PC-3 (cell line): ENCODE results near the gene SLC38A11. TPM values are rescaled to one million over a fixed set of nuclear protein-coding genes. Genes with fewer than 3 reads are reported as not detected.

Experiments used
- ATAC-seq: fragments of 200-7000 bp; cut with Tn5 transposase; 2 replicates; pipeline ENCODE4 v1.9.1; 2020; ENCODE audit warnings: mild to moderate bottlenecking, moderate library complexity
- BruUV-seq: library from RNA; stranded (reverse); fragments of 400-500 nt; replicated peaks from 2 replicates; lab custom pipeline; 2021; lab: Mats Ljungman, UMichigan
- CTCF ChIA-PET: fragments of 300-600 bp; sonication (Branson Sonifier 250); formaldehyde crosslinking; loops from one replicate; lab custom pipeline; 2022; ENCODE audit warnings: antibody characterized with exemption; lab: Charles Lee
- POLR2A ChIA-PET: fragments of 300-600 bp; sonication (Branson Sonifier 250); formaldehyde crosslinking; loops from one replicate; lab custom pipeline; 2022; ENCODE audit warnings: antibody characterized with exemption; ENCODE audit not compliant: unreplicated experiment; lab: Charles Lee
- DNase-seq: peaks from one replicate; pipeline ENCODE4 v3.0.0-alpha.2; 2015
- H2AFZ ChIP-seq: fragments of 300-600 bp; sonication (generic); 2 replicates; pipeline ENCODE4 v1.6.0; 2016; ENCODE audit warnings: antibody characterized with exemption, low read length
- H3F3A ChIP-seq: fragments of 300-600 bp; sonication (generic); one replicate; pipeline ENCODE4 v1.6.0; 2017; ENCODE audit warnings: antibody characterized with exemption, low read length, control low read depth, mild to moderate bottlenecking; ENCODE audit not compliant: unreplicated experiment
- H3K27ac ChIP-seq: fragments of 300-600 bp; sonication (generic); 2 replicates; pipeline ENCODE4 v1.5.1; 2016; ENCODE audit warnings: mild to moderate bottlenecking, low read length
- H3K27me3 ChIP-seq: fragments of 300-600 bp; sonication (generic); 2 replicates; pipeline ENCODE4 v1.6.1; 2016; ENCODE audit warnings: low read length, mixed read lengths
- H3K36me3 ChIP-seq: fragments of 300-600 bp; sonication (generic); 2 replicates; pipeline ENCODE4 v1.6.1; 2016; ENCODE audit warnings: low read depth, mixed run types, low read length, mixed read lengths
- H3K4me1 ChIP-seq: fragments of 300-600 bp; sonication (generic); 2 replicates; pipeline ENCODE4 v1.5.1; 2016; ENCODE audit warnings: low read length; ENCODE audit not compliant: insufficient read depth
- H3K4me2 ChIP-seq: fragments of 300-600 bp; sonication (generic); 2 replicates; pipeline ENCODE4 v1.6.0; 2016; ENCODE audit warnings: low read length
- H3K4me3 ChIP-seq: fragments of 300-600 bp; sonication (generic); 2 replicates; pipeline ENCODE4 v1.5.1; 2016; ENCODE audit warnings: mild to moderate bottlenecking, low read length, mixed read lengths
- H3K79me2 ChIP-seq: fragments of 300-600 bp; sonication (generic); 2 replicates; pipeline ENCODE4 v1.6.1; 2017; ENCODE audit warnings: low read length, mixed read lengths
- H3K9ac ChIP-seq: fragments of 300-600 bp; sonication (generic); 2 replicates; pipeline ENCODE4 v1.6.0; 2016; ENCODE audit warnings: mild to moderate bottlenecking, low read length
- H3K9me2 ChIP-seq: fragments of 300-600 bp; sonication (generic); replicated peaks from 2 replicates; pipeline ENCODE4 v1.6.1; 2016; ENCODE audit warnings: mixed run types, low read length, mixed read lengths
- H3K9me3 ChIP-seq: fragments of 300-600 bp; sonication (generic); 2 replicates; pipeline ENCODE4 v1.6.1; 2016; ENCODE audit warnings: low read length, mixed read lengths
- H4K20me1 ChIP-seq: fragments of 300-600 bp; sonication (generic); 2 replicates; pipeline ENCODE4 v1.6.1; 2016; ENCODE audit warnings: low read length, mixed read lengths
- CTCF ChIP-seq: fragments of 300-600 bp; sonication (generic); conservative IDR thresholded peaks from 2 replicates; pipeline ENCODE4 v1.5.1; 2017; ENCODE audit warnings: antibody characterized with exemption, low read depth, mild to moderate bottlenecking, low read length
- EZH2 ChIP-seq: fragments of 300-600 bp; sonication (generic); IDR thresholded peaks from one replicate; pipeline ENCODE4 v1.6.1; 2017; ENCODE audit warnings: antibody characterized with exemption, mild to moderate bottlenecking, low read length; ENCODE audit not compliant: unreplicated experiment
- EZH2phosphoT487 ChIP-seq: fragments of 300-600 bp; sonication (generic); IDR thresholded peaks from 2 replicates; pipeline ENCODE4 v1.6.1; 2018; ENCODE audit warnings: mild to moderate bottlenecking, antibody characterized with exemption, low read length, borderline replicate concordance
- intact Hi-C: fragments of 100-400 bp; cut with micrococcal nuclease; formaldehyde crosslinking; loops from 2 replicates; pipeline ENCODE4 v1.9.0; 2023
- total RNA-seq: library from RNA; depleted of rRNA; stranded (reverse); fragments of >200 nt; gene quantifications from 2 replicates; pipeline ENCODE4 v1.2.3, GENCODE V29; 2014

The SLC38A11 gene
- total RNA-seq, 1 experiment from 2014 or later = 0.36 TPM

- DNase-seq (no peak), ATAC-seq (no peak)
- H3K36me3 ChIP-seq = no peaks in the 10 kb centered on the region
- no peaks in the 10 kb centered on the region for H3K9me2 ChIP-seq
- no peak overlapping the region for H3K9ac ChIP-seq
- CTCF ChIA-PET = no interaction called here
- no peak for TF ChIP-seq CTCF
- TF ChIP-seq EZH2phosphoT487 = no peak
- no peak for TF ChIP-seq EZH2
- BruUV-seq = no TSS peak
- H3K9me3 ChIP-seq = no peaks in the 10 kb centered on the region
- intact Hi-C loops = no loop called here
- H3F3A ChIP-seq = no peaks in the 10 kb centered on the region
- H3K4me1 ChIP-seq = peaks cover 7% of the 10 kb centered on the region
- H3K4me2 ChIP-seq = no peak overlapping the region
- peaks cover 12% of the 10 kb centered on the region; the same call in 1 of the 2 replicates for H3K27me3 ChIP-seq
- H3K27ac ChIP-seq = no peak overlapping the region
- H4K20me1 ChIP-seq = no peaks in the 10 kb centered on the region
- H2AFZ ChIP-seq = no peak overlapping the region
- H3K4me3 ChIP-seq = no peak overlapping the region
- H3K79me2 ChIP-seq = no peaks in the 10 kb centered on the region
- POLR2A ChIA-PET = no interaction called here
Observed at GRCh38 chr2:164847981-164848741, 107.2 kb downstream of the SLC38A11 start.

GRCh38 chr2:164847291-164847690 lies 108.0 kb downstream of the SLC38A11 start:
- ATAC-seq = no peak
- intact Hi-C loops = no loop called here
- H2AFZ ChIP-seq = no peak overlapping the region
- ChIA-PET CTCF (no interaction called here), POLR2A (no interaction called here)
- no peak overlapping the region for H3K9ac ChIP-seq
- H3K79me2 ChIP-seq = no peaks in the 10 kb centered on the region
- H3K27ac ChIP-seq = no peak overlapping the region
- H3K27me3 ChIP-seq = peaks cover 12% of the 10 kb centered on the region; the same call in 1 of the 2 replicates
- no peaks in the 10 kb centered on the region for H3K36me3 ChIP-seq
- H3K4me2 ChIP-seq = no peak overlapping the region
- TF ChIP-seq EZH2 (no peak), EZH2phosphoT487 (no peak), CTCF (no peak)
- no peaks in the 10 kb centered on the region for H3K9me2 ChIP-seq
- H3K4me1 ChIP-seq = peaks cover 14% of the 10 kb centered on the region
- H3K9me3 ChIP-seq = no peaks in the 10 kb centered on the region
- no peaks in the 10 kb centered on the region for H4K20me1 ChIP-seq
- BruUV-seq = no TSS peak
- no peak overlapping the region for H3K4me3 ChIP-seq
- no peak for DNase-seq
- no peaks in the 10 kb centered on the region for H3F3A ChIP-seq

GRCh38 chr2:164846276-164846675 lies 109.0 kb downstream of the SLC38A11 start:
- POLR2A ChIA-PET = no interaction called here
- DNase-seq = no peak

More at GRCh38 chr2:164846276-164846675, 109.0 kb downstream of the SLC38A11 start:
- Histone ChIP-seq H3K9me2 (no peaks in the 10 kb centered on the region), H3K36me3 (no peaks in the 10 kb centered on the region), H3K4me1 (peaks cover 15% of the 10 kb centered on the region), H3K9ac (no peak overlapping the region), H3K27ac (no peak overlapping the region), H3F3A (no peaks in the 10 kb centered on the region), H4K20me1 (no peaks in the 10 kb centered on the region), H3K79me2 (no peaks in the 10 kb centered on the region), H3K4me3 (no peak overlapping the region), H3K27me3 (peaks cover 12% of the 10 kb centered on the region; the same call in 1 of the 2 replicates), H2AFZ (no peak overlapping the region), H3K9me3 (no peaks in the 10 kb centered on the region), H3K4me2 (no peak overlapping the region)
- TF ChIP-seq EZH2 (no peak), CTCF (no peak), EZH2phosphoT487 (no peak)
- no TSS peak for BruUV-seq
- ATAC-seq = no peak
- intact Hi-C loops = no loop called here
- CTCF ChIA-PET = no interaction called here
